ENCODE data around the gene LRRC9.
"Not testable (repeated sequence)": the region's sequence is repeated elsewhere in the genome, so short reads cannot be mapped to it uniquely, and the experiment has no call there.

Gene LRRC9

DNA sequence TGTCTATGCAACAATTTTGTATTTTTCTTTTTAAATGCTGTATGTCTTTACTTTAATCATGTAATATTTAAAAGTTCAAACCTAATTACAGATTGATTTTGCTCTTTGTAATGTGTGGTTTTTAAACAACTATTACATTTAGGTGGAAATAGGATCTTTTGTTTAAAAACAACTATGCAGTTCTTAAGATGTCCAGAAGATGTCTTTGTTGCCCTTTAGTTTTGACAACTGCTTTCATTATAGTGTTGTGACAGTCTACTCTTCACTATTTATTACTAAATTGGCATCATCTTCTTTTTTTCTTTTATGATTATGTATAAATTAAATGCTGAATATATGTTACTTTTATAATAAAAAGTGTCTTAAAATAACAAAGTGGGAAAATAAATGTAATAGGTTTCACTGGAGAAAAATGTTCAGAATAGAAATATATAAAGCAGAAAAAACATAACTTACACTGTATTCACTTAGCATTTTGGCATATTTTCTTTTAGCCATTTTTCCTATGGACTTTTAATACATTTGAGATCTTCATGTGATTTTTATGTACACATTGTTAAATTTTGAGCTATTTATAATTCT, 144.6 kb downstream of the LRRC9 start:
- DNase-seq (ENCODE audit: low read depth), result no peak

DNA sequence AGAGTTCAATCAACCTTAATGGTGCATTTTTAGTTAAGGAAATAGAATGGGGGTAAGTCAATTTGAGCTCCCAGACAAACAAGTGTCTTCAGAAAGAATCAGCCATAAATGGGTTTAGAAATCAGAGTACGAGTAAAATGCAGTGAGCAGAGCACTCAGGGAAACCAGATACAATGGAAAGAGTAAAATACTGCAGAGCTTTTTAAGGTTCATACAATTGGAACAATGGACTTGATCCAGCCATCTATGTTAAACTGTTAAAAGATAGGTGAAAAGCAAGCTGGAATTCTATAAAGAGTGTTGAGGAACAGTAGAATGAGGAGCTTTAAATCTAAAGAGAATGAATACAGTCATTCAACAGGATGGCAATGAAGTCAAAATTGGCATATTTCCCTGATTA, 147.9 kb downstream of the LRRC9 start:
- no peak for DNase-seq (ENCODE audit: low read depth)

DNA sequence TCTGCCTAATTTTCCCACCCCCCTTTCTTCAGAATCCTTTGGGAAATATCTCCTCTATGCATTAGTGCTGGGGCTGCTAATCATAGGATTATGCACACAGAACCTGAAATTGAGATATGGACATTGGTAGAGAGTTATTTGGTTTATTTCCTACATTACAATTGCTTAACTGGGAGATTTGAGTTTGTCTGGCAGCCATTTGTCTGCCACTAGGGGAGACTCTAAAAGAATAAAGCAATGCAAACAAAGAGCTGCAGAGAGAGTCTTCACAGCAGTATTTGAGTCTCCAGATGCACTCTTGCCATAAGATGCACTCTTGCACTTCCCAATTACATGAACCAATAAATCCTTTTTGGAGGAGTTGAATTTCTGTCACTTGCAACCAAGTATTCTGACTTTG, 159.8 kb downstream of the LRRC9 start:
- DNase-seq (ENCODE audit: low read depth), result no peak

DNA sequence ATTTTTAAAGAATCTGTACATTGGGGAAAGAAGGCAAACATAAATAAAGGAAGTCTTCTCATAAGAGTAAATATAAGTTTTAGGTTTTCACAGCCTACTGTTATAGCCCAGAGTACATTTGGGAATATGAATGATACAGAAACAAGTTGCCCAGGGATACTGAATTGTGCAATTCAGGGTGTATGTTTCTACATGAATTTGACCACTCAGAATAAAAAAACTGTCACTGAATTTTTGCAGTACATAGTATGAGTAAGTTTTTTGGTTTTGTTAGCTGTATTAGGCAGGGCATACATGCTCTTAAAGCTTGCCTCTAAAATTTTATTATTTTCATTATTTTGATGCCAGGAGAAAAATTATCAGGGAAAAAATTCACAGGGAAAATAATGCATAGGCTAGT, 165.1 kb downstream of the LRRC9 start:
- no peak for DNase-seq (ENCODE audit: low read depth)

DNA sequence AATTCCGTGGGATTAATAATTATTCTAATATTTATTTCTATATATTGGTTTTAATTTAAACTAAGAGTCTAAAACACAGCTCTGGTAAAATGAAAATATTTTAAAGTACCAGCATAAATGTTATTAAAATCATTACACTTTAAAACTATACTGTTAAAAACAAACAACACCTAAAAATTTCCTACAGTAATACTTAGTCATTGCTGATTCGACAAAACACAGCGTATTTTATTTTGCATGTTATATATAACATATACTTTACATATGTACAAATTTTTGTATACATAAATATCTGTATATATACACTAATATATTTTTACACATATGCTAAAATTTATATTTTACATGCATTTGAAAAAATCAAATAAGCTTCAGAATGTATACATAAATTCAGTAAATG, 165.7 kb downstream of the LRRC9 start:
- no peak for DNase-seq (ENCODE audit: low read depth)

DNA sequence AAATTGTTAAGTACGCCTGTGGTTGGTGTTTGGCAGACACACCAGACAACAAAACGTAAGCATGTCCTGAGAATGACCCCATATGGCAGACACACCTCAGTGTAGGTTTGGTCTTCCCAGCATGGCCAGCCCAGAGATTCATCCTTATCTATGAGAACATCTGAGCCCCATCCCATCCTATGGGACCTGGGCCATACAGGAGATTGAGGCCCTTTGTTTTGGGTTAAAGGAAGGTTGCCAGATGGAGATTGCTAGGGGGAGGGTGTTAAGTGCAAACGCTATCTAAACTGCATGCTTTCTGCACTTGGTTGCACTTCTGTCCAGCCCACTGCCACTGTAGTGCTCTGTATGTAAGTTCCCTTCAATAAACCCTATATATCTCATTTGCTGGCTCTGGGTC, 167.7 kb downstream of the LRRC9 start:
- DNase-seq (ENCODE audit: low read depth), result no peak

DNA sequence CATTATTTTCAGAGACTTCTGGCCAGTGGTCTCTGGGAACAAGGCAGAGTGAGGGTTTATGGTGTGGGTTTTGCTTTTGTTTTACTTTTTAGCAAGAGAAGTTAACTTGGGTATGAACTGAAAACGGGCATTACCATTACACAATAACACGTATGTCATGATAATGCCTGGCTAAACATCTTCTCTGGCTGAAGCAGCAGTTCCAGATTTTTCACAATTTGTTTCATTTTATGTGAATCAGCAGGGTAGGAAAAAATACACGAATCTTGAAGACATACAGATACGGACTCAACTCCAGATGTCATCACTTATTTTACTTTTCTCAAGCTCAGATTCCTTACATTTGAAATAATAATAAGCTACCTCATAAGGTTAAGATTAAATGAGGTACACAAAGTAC, 169.3 kb downstream of the LRRC9 start:
- DNase-seq (ENCODE audit: low read depth), result no peak

DNA sequence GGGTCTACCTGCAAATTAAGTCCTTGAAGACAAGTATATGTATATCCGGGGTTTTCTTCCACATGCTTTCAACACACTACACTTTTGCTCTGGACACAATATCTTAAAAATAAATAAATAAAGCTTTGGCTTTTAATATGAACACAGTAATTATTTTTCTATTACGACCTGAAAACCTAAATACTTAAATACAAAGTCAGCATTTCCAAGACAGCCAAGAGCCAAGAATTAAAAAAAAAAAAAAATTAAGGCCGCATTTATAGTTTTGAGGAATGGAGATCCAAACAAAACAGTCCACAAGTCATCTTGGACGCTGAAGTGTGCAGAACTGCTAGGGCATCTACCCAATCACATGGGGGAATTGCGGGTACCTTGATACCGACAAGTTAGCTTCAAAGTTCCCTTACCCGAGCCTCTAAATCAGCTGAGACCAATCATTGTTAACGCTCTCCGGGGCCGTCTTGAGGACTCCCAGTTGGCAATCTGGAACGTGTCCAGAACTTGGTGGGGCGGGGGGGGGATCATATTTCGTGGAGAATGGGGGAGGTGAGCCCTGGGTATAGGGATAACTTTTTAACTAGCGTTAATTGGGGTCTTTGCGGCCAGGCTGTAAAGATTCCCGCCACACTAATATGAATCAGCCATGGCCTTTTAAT, 171.0 kb downstream of the LRRC9 start:
- DNase-seq (ENCODE audit: low read depth), result peak; percentile 7

DNA sequence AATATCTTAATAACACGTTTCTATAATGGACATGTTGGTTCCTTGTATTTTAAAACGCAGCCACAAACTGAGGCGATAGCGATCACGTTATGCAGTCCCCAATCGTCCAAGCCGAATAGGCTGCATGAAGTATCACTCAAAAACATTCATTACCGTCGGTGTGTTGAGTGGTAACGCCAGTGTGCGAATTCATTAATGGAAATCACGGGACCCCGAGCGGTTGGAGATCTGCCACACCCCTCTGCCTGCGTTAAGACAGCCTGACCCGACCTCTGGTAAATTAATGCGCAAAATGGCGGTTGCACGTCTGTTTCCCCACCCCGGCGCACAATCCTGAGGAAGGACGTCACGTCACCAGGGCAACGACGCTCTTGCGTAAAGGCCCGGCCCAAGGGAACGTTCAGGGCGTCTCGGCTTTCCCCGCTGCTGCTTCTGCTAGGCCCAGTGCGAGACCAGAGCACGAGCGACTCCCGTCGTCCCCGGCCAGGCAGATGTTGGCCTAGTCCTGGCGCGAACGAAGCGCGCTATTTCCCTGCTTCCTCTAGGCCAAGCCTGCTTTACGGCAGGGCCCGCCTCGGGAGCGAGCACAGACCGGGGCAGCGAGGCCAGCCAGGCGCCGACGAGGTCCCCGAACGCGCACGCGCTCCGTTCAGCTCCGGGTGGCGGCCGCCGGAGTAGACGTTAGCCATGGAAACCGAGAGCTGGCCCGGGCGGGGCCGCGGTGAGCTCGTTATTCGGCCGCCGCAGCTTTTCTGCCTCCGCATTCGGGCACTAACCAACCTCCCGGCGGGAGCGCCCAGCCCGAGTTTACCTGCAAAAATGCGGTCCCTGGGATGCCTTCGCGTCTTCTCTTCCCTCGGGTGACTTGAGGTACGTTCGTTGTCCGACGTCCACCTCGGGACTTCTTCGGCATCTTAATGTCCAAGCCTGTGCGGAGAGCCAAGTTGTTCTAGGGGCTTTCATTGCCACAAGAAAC, 171.9 kb downstream of the LRRC9 start, which contains the start of gene PCNX4:
Gene PCNX4 (plus strand): TSS at position 374 of the 976 bp plus-strand sequence. CDS start 15,716 bp downstream, outside the sequence.
- DNase-seq (ENCODE audit: low read depth), result peak; percentile 90

DNA sequence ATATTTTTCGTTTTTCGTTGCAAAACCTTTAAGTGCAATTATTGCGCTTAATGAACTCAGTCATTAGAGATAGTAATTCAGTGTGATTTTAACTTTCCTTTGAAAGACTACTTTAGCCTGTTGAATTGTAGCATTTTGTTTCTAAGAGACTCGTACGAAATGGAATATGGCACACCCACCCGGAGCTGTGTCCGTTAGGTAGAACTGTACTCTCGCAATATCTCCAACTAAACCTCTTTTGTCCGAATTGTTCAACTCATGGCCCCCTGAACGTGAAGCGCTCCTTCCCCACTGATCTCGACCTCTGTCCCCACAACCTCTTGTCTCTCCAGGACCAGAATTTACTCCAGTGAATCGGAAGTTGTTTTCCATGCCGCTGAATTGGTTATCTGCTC, 172.6 kb downstream of the LRRC9 start:
- no peak for DNase-seq (ENCODE audit: low read depth)

DNA sequence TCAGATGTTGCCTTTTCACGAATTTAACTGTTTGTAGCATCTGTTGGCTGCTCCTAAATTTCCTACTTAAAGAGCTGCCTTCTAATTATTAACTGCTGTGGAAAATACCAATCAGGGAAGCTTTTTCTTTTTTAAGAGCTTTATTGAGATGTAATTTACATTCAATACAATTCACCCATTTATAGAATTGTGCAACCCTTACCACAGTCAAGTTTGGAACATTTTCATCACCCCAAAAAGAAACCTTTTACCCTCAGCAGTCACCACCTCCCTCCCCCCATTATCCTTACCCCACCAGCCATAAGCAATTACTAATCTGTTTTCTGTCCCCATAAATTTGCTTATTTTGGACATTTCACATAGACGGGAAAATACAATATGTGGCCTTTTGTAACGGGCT, 173.1 kb downstream of the LRRC9 start:
- no peak for DNase-seq (ENCODE audit: low read depth)

DNA sequence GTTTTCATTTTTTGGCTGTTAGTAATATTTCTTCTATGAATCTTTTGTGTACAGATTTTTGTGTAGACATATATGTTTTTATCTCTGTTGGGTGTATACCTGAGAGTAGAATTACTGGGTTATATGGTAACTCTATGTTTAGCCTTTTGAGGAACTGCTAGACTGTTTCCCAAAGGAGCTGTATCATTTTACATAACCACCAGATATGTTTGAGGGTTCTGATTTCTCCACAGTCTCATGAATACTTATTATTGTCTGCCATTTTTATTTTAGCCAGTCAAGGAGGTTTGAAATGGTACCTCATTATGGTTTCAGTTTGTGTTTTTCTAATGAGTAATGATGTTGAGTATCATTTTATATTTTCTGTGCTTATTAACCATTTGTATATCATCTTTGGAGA, 173.7 kb downstream of the LRRC9 start:
- DNase-seq (ENCODE audit: low read depth), result no peak

DNA sequence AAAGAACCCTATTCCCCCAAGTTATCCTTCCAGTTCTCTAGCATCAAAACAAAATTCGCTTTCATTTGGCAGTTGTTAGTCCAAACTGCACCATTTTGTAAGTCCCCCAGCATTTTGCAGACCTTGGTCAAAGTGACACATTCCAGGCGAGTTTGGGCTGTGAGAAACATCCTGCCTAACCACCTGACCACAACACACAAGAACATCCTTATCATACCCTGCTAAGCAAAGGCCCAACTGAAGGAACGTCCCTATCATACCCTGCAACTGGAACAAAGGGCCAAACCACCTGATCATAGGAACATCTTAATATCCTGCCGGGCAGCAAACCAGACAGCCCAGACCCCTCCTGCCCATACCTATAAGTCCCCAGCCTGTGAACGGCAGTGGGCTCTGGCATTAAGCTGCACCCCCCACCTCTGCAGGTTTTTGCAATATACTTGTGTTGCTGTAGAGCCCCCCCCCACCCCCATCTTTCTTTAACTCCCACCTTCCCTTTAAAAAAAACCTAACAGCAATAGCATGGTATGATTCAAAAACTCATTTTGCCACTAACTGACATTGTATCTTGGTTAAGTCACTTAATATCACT, 174.5 kb downstream of the LRRC9 start:
- DNase-seq (ENCODE audit: low read depth), result no peak

DNA sequence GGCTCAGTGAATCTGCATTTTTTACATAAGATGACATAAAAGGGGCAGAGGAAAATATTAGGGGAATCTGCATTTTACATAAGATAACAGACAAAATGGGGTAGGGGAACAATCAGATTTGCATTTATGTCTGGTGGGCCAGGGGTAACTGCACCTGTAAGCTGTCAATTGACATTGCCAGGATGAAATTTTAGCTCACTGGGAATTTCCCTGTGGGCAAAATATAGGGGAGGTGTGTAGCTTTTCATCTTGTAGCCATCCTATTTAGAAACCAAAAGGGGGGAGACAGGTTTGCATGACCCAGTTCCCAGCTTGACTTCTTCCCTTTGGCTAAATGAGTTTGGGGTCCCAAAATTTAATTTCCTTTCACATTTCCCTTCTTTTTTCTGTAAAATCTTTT, 175.3 kb downstream of the LRRC9 start:
- DNase-seq (ENCODE audit: low read depth), result no peak

DNA sequence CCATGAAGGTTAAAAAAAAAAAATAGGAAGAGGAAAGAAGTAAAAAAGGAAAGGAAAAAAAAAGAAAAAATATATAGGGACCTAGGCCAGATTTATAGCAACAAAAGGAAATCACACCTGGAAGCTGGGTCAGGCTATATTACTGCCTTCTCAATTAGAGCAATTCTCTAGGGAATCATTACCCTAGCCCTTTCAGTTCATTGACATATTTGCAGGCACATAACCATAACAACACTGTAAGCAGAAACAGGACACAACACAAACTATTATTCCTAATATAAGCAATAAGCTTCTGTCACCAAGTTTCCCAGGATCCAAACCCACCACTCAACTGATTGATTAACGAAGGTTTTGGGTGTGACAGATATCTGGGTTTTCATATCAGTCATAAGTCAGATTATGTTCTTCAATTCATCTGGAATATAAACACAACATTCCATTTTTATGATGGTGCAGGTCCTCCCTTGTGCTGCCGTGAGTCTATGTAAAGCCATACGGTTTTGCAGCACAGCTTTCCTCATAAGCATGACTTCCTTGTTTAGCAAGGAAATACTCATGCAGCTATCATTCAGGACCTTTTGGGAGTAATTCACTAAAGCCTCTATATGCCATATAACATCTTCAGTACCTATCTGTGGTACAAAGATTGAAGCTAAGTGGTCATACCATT, 176.0 kb downstream of the LRRC9 start:
- no peak for DNase-seq (ENCODE audit: low read depth)

DNA sequence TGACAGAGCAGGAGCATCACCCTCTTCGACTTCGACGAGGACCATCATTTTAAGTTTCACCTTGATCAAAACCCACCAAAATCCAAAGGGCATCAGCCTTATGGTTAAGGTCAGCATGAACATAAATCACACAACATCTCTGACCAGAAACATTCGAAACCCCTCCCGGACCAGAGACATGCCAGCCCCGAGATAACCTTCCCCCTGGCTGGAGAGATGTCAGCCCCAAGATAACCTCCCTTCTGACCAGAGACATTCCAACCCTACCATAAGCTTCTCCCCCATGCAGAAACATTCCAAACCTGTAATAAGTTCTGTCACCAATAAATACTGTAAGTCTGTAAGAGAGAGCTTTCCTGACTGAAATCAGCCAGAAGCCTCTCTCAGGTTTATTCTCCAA, 178.0 kb downstream of the LRRC9 start:
- no peak for DNase-seq (ENCODE audit: low read depth)

DNA sequence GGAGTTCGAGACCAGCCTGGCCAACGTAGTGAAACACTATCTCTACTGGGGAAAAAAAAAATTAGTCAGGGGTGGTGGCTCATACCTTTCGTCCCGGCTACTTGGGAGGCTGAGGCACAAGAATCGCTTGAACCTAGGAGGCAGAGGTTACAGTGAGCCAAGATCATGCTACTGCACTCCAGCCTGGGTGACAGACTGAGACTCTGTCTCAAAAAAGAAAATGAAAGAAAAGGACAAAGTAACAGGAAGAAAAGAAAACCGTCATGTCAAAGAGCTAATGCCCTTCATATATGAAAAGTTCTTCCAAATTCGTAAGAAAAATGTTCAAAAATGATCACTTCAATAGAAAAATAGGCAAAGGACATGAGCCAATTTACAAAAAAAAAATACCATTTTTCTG, 179.9 kb downstream of the LRRC9 start:
- DNase-seq (ENCODE audit: low read depth), result not testable (repeated sequence)

DNA sequence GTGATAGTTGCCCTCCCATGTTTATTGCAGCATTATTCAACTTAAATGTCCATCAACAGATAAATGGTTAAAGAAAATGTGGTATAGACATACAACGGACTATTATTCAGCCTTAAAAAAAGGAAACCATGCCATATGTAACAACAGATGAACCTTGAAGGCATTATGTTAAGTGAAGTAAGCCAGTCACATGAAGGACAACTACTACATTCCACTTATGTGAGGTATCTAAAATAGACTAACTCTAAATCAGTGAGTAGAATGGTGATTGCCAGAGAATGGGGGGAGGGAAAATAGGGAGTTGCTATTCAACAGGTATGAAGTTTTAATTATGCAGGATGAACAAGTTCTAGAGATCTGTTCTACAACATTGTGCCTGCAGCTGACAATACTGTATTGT, 181.8 kb downstream of the LRRC9 start:
- DNase-seq (ENCODE audit: low read depth), result no peak

DNA sequence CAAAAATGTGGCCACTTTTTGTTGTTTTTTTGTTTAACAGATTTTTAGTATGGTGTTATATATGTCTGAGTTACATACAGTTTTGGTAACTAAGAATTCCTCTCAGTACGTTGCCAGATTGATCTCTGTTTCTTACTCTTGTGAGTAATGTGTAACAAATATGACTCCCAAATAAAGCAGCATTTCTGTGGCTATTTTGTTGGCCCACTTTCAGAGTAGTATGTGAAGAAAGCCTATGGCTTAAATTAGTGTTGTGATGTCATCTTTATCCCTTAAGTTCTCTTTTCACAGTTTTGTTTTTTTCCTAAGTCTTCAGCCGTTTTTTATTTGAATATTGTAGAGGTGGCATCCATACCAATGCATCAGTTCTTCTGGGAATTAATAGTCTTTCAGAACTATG, 182.4 kb downstream of the LRRC9 start:
- DNase-seq (ENCODE audit: low read depth), result no peak

DNA sequence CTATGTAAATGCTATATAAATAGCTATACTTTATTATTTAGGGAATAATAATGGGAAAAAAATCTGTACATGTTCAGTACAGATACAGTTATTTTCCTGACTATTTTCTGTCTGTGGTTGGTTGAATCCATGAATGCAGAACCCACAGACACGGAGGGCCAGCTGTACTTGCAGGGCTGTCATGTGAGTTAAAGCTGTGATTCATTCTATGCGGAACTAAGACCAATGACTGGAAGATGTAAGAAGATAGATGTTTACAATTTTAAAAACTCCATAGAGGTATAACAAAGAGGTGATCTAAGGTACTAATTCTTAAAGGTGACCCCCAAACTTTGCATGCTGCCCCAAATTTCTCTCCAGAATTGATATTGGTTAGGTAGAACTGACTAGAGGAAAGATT, 186.4 kb downstream of the LRRC9 start:
- no peak for DNase-seq (ENCODE audit: low read depth)

DNA sequence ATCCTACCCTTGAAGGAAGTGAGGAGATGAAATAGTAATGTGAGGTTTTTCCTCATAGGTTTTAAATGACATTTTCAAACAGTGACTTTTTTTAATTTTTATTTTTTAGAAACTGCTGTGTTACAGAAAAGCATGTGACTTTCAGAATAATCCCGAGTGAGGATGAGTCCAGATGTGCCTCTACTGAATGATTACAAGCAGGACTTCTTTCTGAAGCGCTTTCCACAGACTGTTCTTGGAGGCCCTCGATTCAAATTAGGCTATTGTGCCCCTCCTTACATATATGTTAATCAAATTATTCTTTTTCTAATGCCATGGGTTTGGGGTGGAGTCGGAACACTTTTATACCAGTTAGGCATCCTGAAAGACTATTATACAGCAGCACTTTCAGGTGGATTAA, 187.5 kb downstream of the LRRC9 start:
- no peak for DNase-seq (ENCODE audit: low read depth)

DNA sequence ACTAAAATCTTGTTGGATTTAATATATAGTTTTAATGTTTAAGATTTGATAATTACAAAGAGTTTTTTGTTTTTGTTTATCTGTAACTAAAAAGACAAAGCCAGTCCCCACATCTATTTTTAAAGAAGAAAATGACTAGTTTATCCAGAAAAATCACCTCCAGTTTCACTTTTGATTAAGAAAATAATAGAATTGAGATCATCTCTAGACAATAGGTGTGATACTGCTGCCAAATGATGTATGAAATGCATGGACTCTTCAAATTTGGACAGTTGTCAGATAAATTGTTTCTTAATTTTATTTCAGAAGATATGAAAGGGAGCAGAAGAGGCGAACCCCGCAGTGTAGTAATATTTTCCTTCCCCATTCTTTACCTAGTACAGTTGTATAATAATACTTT, 191.8 kb downstream of the LRRC9 start:
- no peak for DNase-seq (ENCODE audit: low read depth)
